ENCODE measurements around the gene CD200R1L.
"Not testable (repeated sequence)": the region's sequence is repeated elsewhere in the genome, so short reads cannot be mapped to it uniquely, and the experiment has no call there.

The CD200R1L gene

GRCh38 chr3:112846764-112847163 lies at the start of gene CD200R1L:
TSS of gene CD200R1L (minus strand) at chr3:112846864. CDS start at chr3:112829367, 17,497 bp downstream.
- DNase-seq = no peak

GRCh38 chr3:112894258-112894657 lies 47.6 kb upstream of the CD200R1L start:
- no peak for DNase-seq

- no peak for DNase-seq
Measured at GRCh38 chr3:112889357-112889756, 42.7 kb upstream of the CD200R1L start.

GRCh38 chr3:112888381-112889085 lies 41.9 kb upstream of the CD200R1L start:
- DNase-seq = no peak

- no peak for DNase-seq
Measured at GRCh38 chr3:112884678-112885290, 38.1 kb upstream of the CD200R1L start.

GRCh38 chr3:112881891-112882290 lies 35.2 kb upstream of the CD200R1L start:
- no peak for DNase-seq

GRCh38 chr3:112875561-112875960 lies 28.9 kb upstream of the CD200R1L start:
- DNase-seq = no peak

- no peak for DNase-seq
Measured at GRCh38 chr3:112874725-112875124, 28.1 kb upstream of the CD200R1L start.

GRCh38 chr3:112873632-112874031 lies 27.0 kb upstream of the CD200R1L start:
- DNase-seq = no peak

- DNase-seq = no peak
Measured at GRCh38 chr3:112871735-112872134, 25.1 kb upstream of the CD200R1L start.

GRCh38 chr3:112865757-112866156 lies 19.1 kb upstream of the CD200R1L start:
- DNase-seq = no peak

- no peak for DNase-seq
Measured at GRCh38 chr3:112860898-112861297, 14.2 kb upstream of the CD200R1L start.

GRCh38 chr3:112858410-112859069 lies 11.9 kb upstream of the CD200R1L start:
- no peak for DNase-seq

GRCh38 chr3:112857526-112857925 lies 10.9 kb upstream of the CD200R1L start:
- no peak for DNase-seq

GRCh38 chr3:112856537-112856936 lies 9.9 kb upstream of the CD200R1L start:
- no peak for DNase-seq

GRCh38 chr3:112855883-112856282 lies 9.2 kb upstream of the CD200R1L start:
- no peak for DNase-seq

GRCh38 chr3:112855074-112855473 lies 8.4 kb upstream of the CD200R1L start:
- DNase-seq = not testable (repeated sequence)

- no peak for DNase-seq
Measured at GRCh38 chr3:112848196-112848595, 1.5 kb upstream of the CD200R1L start.

- DNase-seq = no peak
Measured at GRCh38 chr3:112847692-112848091, 1.0 kb upstream of the CD200R1L start.

- no peak for DNase-seq
Measured at GRCh38 chr3:112845772-112846171, 892 bp downstream of the CD200R1L start.

GRCh38 chr3:112829046-112829445 lies 17.6 kb downstream of the CD200R1L start:
- no peak for DNase-seq

- no peak for DNase-seq
Measured at GRCh38 chr3:112822064-112823055, 24.3 kb downstream of the CD200R1L start.

- DNase-seq = no peak
Measured at GRCh38 chr3:112818289-112818688, 28.4 kb downstream of the CD200R1L start.

Data from NCI-H2081 (cell line).